Stimulated activated memory B cell treated with anti-CD40 and anti-IgM and Interleukin-4, amounts not matched to agents 10 μg/mL and 1 μg/mL and 100 μg/mL, for 72 hours (primary cell): Measurements from ENCODE around the gene SEC63.
"Not testable (repeated sequence)": the region's sequence is repeated elsewhere in the genome, so short reads cannot be mapped to it uniquely, and the experiment has no call there.

ENCODE experiments used
- ATAC-seq: fragments of 150-1000 bp; cut with Tn5 transposase; 2 replicates; pipeline ENCODE4 v1.10.0; 2021
- H3K27ac Mint-ChIP-seq: one replicate; pipeline ENCODE4 v1.8.0; 2022; ENCODE audit warnings: mild to moderate bottlenecking, mixed read lengths
- H3K27me3 Mint-ChIP-seq: one replicate; pipeline ENCODE4 v1.8.0; 2022; ENCODE audit warnings: mixed read lengths
- H3K36me3 Mint-ChIP-seq: one replicate; pipeline ENCODE4 v1.8.0; 2022; ENCODE audit warnings: mixed read lengths
- H3K4me1 Mint-ChIP-seq: one replicate; pipeline ENCODE4 v1.8.0; 2022; ENCODE audit warnings: mixed read lengths
- H3K4me3 Mint-ChIP-seq: one replicate; pipeline ENCODE4 v1.8.0; 2022; ENCODE audit warnings: mild to moderate bottlenecking, moderate library complexity, mixed read lengths
- H3K9me3 Mint-ChIP-seq: one replicate; pipeline ENCODE4 v1.8.0; 2022; ENCODE audit warnings: mixed read lengths

Gene SEC63

DNA sequence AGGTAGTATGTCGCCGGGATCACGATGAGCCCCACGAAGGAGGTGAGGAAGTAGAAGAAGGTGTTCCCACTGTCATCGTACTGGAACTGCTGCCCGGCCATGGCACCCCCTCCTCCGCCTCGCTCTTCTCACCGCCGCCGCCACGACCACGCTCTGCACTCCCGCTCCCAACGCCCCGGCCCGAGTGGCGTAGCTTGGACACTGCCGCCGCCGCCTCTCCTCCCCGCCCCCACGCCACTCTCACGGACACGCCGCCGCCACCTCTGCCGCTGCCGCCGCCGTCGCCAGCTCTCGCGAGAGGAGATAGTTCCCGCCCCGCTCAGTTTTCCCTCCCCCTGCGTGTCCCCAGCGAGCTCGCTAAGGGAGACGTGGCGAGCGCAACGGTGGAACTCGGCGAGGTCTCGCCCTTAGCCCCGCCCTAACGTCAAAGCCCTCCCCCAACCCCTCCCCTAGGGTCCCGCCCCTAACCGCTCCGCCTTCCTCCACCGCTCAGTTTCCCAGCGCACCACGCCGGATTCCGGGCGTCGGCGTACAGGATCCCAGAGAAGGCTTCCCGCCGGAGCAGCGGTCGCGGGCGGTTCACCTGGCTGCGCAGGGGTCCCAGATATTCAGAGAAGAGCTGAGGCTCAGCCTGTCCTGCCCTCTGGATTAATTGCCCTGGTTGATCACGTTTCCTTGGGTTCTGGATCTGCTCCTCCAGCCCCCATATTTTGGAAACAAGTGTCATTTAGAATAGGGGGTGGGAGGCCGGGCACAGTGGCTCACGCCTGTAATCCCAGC lies at the start of gene SEC63:
Gene SEC63 (minus strand): TSS at position 300 of the 780 bp plus-strand sequence. CDS start 199 bp downstream, at position 101.
- ATAC-seq = peak; percentile 99
- peak within 1 kb of the TSS; percentile 97 for H3K27ac Mint-ChIP-seq
- no peaks in the 10 kb centered on the region for H3K9me3 Mint-ChIP-seq
- H3K36me3 Mint-ChIP-seq = no peaks in the 10 kb centered on the region
- H3K4me3 Mint-ChIP-seq = peak within 1 kb of the TSS; percentile 98
- peaks cover 27% of the 10 kb centered on the region for H3K4me1 Mint-ChIP-seq
- H3K27me3 Mint-ChIP-seq = no peaks in the 10 kb centered on the region

DNA sequence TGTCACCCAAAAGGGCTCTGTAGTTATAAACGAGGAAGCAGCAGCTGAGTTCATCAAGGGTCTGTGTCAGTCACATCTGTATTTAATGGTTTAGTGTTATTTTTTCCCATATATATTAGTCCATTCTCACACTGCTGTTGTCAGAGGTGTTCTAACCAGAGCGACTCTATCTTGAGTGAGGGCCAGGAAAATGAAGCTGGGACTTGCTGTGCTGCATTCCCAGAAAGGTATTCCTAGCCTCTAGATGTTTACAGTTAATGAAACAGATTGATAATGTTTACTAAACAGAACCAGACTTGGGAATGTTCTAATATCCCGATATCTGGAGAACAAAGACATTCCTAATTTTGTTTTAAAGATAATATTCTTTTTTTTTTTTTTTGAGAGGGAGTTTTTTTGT lies 48.0 kb upstream of the SEC63 start:
- H3K27me3 Mint-ChIP-seq = no peaks in the 10 kb centered on the region

DNA sequence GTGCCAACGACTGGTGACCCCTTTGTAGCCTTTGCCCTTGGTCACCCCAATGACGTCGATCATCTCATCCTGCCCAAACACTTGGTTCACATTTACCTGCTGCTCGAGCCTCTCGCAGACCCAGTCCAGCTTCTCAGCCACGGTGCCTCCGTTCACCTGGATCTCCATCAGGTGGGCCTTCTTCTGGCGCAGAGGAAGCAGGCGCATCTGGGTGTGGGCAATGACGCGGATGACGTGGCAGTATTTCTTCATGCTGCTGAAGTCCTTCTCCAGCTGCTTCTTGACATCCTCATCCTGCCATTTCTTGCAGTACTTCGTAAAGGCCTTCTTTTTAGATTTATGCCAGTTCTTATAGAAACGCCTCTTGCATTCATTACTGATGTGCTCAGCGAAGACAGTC lies 46.9 kb upstream of the SEC63 start:
- Mint-ChIP-seq H3K27me3 (no peaks in the 10 kb centered on the region), H3K27ac (no peak overlapping the region), H3K4me3 (no peak overlapping the region), H3K36me3 (peaks cover 10% of the 10 kb centered on the region), H3K4me1 (peaks cover 5% of the 10 kb centered on the region), H3K9me3 (peaks cover 9% of the 10 kb centered on the region)
- ATAC-seq = no peak

More for the DNA sequence above, 48.0 kb upstream of the SEC63 start:
- no peak overlapping the region for H3K4me3 Mint-ChIP-seq
- peaks cover 10% of the 10 kb centered on the region for H3K36me3 Mint-ChIP-seq
- no peak for ATAC-seq
- peaks cover 10% of the 10 kb centered on the region for H3K9me3 Mint-ChIP-seq
- H3K4me1 Mint-ChIP-seq = peaks cover 5% of the 10 kb centered on the region
- no peak overlapping the region for H3K27ac Mint-ChIP-seq

DNA sequence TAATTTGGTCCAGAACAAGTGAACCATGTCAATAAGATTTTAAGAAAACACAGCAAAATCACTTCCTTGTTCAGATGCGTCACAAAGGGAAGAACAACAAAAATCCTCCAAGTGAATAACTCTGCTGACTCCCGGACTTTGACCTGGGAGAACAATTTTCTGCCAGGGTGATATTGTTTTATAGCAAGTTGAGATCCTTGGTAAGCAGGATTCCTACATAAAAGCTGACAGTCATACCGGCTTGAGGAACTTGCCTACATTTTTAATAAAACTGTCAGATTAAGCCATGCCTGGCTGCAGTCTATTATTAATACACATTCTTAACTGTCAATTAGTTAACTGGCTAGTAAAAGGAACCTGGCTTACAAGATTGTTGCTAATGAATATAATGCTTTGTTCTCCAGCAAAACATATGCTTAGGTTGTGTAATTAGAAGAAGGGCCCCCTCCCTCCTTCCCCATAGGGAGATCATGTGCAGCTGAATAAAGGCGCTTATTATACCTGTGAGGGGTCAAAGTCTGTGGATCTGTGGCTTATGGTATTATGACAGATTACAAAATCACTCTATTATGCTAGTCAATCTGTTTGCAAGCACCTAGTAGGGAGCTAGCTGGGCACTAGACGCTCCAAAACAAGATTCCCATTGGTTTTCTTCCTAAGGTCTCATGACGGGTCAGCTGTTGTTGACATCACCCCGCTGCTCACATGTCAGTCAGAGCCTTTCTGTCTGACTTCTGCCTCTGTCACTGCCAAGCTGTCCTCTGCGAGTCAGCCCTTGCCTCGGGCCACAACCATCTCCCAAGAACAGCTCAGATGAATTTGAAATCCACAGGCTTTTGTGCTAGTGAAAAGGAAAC lies 44.6 kb upstream of the SEC63 start:
- H3K27me3 Mint-ChIP-seq = no peaks in the 10 kb centered on the region
- no peak overlapping the region for H3K27ac Mint-ChIP-seq
- peaks cover 5% of the 10 kb centered on the region for H3K4me1 Mint-ChIP-seq
- H3K4me3 Mint-ChIP-seq = no peak overlapping the region
- H3K36me3 Mint-ChIP-seq = no peaks in the 10 kb centered on the region
- no peak for ATAC-seq
- H3K9me3 Mint-ChIP-seq = no peaks in the 10 kb centered on the region

DNA sequence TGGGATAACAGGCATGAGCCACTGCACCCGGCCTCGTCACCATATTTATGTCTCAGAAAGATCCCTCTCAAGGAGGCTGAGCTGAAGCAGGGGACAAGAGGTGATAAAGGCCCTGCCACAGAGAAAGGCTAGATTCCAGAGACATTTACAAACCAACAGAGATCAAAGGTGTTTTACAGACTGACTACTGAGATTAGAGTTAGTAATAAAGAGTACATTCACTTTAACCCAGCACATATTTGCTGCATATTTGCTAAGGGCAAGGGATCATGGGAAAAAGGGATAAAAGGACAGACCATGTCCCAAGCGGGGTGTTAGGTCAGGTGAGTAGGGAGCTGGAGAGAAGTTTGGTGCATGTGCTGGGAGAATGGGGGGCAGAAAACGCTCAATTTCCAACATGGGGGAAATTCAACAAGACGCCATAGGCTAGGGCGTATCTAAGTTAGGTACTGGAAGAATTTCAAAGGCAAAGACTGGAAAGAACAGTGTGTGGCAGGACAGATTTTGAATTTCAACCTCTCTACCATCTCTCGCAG lies 43.8 kb upstream of the SEC63 start:
- Mint-ChIP-seq H3K4me3 (no peak overlapping the region), H3K9me3 (no peaks in the 10 kb centered on the region), H3K27me3 (no peaks in the 10 kb centered on the region), H3K36me3 (no peaks in the 10 kb centered on the region), H3K4me1 (peaks cover 5% of the 10 kb centered on the region), H3K27ac (no peak overlapping the region)
- no peak for ATAC-seq

GRCh38 chr6:108000259-108000658 lies 42.3 kb upstream of the SEC63 start:
- H3K27ac Mint-ChIP-seq, H3K36me3 Mint-ChIP-seq, H3K4me1 Mint-ChIP-seq, H3K4me3 Mint-ChIP-seq, ATAC-seq, H3K27me3 Mint-ChIP-seq, H3K9me3 Mint-ChIP-seq: not testable (repeated sequence)

DNA sequence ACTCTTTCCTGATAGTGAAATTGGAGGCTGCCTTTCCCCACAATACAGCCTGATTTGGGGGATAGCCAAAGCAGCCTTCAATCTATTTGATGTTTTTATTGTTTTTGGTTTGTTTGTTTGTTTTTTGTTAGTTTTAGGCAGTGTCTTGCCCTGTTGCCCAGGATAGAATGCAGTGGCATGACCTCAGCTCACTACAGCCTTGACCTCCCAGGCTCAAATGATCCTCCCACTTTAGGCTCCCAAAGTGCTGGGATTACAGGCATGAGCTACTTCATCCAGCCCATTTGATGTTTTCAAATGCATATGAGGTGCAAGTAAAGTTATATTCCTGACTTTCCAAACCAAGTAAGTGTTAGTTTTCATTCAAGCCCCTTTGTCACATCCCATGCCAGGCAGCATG lies 41.3 kb upstream of the SEC63 start:
- H3K4me3 Mint-ChIP-seq = no peak overlapping the region
- H3K36me3 Mint-ChIP-seq = no peaks in the 10 kb centered on the region
- H3K27me3 Mint-ChIP-seq = no peaks in the 10 kb centered on the region
- no peaks in the 10 kb centered on the region for H3K9me3 Mint-ChIP-seq
- ATAC-seq = no peak
- H3K4me1 Mint-ChIP-seq = peaks cover 5% of the 10 kb centered on the region
- no peak overlapping the region for H3K27ac Mint-ChIP-seq

GRCh38 chr6:107991772-107992550 lies 34.0 kb upstream of the SEC63 start:
- H3K4me3 Mint-ChIP-seq = no peak overlapping the region
- H3K4me1 Mint-ChIP-seq = peaks cover 10% of the 10 kb centered on the region
- H3K36me3 Mint-ChIP-seq = no peaks in the 10 kb centered on the region
- no peak overlapping the region for H3K27ac Mint-ChIP-seq
- no peaks in the 10 kb centered on the region for H3K9me3 Mint-ChIP-seq
- H3K27me3 Mint-ChIP-seq = no peaks in the 10 kb centered on the region
- ATAC-seq = no peak

DNA sequence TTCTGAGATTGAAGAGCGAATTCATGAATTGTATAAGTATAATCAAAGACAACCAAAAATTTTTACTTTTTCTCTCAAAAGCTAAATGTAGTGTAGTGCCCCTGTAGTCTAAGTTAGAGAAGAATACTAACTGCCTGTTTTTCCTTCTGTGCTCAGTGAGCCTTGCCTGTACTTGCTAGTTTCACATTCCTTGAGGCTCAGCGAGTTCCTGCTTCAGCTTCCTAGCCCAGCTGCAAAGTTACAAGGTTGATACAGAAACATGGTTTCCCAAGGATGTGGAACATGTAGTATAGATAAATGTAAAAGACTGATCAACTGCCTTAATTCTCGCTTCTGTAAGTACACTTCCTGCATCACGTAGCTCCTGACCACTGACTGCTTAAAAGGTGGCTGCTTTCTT lies 33.1 kb upstream of the SEC63 start:
- H3K36me3 Mint-ChIP-seq = no peaks in the 10 kb centered on the region

DNA sequence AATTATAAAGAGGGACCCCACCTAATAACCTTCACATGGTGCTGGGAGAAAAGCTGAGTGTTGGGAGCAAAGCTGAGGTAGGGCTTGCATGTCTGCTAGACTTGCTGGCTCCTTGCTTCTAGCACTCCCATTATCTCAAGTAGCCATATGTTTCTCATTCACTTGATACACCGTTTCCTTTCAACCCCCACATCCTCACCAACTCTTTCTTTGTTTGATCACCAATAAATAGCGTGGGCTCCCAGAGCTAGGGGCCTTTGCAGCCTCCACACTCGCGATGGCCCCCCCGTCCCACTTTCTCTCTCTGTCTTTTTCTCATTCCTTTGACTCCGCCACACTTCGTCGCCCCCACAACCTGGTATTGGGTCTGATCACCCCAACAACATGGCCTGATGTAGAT lies 32.6 kb upstream of the SEC63 start:
- not testable (repeated sequence) for H3K27me3 Mint-ChIP-seq, H3K4me3 Mint-ChIP-seq, H3K9me3 Mint-ChIP-seq, H3K36me3 Mint-ChIP-seq, H3K27ac Mint-ChIP-seq, ATAC-seq
- peaks cover 10% of the 10 kb centered on the region for H3K4me1 Mint-ChIP-seq

More for the DNA sequence above, 33.1 kb upstream of the SEC63 start:
- Mint-ChIP-seq H3K4me3 (no peak overlapping the region), H3K27ac (no peak overlapping the region), H3K27me3 (no peaks in the 10 kb centered on the region), H3K9me3 (no peaks in the 10 kb centered on the region), H3K4me1 (peaks cover 10% of the 10 kb centered on the region)
- no peak for ATAC-seq

- no peaks in the 10 kb centered on the region for H3K27me3 Mint-ChIP-seq
- no peak for ATAC-seq
- peaks cover 2% of the 10 kb centered on the region for H3K9me3 Mint-ChIP-seq
Observed at GRCh38 chr6:107989166-107990094, 31.4 kb upstream of the SEC63 start.

GRCh38 chr6:107988570-107988969 lies 30.6 kb upstream of the SEC63 start:
- ATAC-seq = no peak
- H3K4me3 Mint-ChIP-seq = no peak overlapping the region
- peaks cover 2% of the 10 kb centered on the region for H3K27me3 Mint-ChIP-seq
- no peak overlapping the region for H3K27ac Mint-ChIP-seq
- H3K9me3 Mint-ChIP-seq = peaks cover 5% of the 10 kb centered on the region
- no peaks in the 10 kb centered on the region for H3K36me3 Mint-ChIP-seq
- peaks cover 10% of the 10 kb centered on the region for H3K4me1 Mint-ChIP-seq

More at GRCh38 chr6:107989166-107990094, 31.4 kb upstream of the SEC63 start:
- H3K36me3 Mint-ChIP-seq = no peaks in the 10 kb centered on the region
- no peak overlapping the region for H3K27ac Mint-ChIP-seq
- H3K4me3 Mint-ChIP-seq = no peak overlapping the region
- peaks cover 10% of the 10 kb centered on the region for H3K4me1 Mint-ChIP-seq

DNA sequence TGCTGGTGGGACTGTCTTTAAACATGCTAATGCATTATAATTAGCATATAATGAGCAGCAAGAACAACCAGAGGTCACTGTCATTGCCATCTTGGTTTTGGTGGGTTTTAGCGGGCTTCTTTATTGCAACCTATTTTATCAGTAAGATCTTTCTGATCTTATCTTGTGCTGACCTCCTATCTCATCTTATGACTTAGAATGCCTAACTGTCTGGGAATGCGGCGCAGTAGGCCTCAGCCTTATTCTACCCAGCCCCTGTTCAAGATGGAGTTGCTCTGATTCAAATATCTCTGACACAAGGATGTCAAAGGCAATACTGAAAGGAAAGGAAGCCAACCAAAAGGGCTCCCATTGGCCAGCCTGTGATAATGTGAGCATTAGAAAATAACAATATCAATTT lies 29.8 kb upstream of the SEC63 start:
- Mint-ChIP-seq H3K4me3 (no peak overlapping the region), H3K36me3 (no peaks in the 10 kb centered on the region), H3K4me1 (peaks cover 10% of the 10 kb centered on the region), H3K27ac (no peak overlapping the region), H3K9me3 (peaks cover 5% of the 10 kb centered on the region), H3K27me3 (peaks cover 10% of the 10 kb centered on the region)
- ATAC-seq = no peak

GRCh38 chr6:107985701-107986100 lies 27.7 kb upstream of the SEC63 start:
- no peak for ATAC-seq

More at GRCh38 chr6:107985701-107986100, 27.7 kb upstream of the SEC63 start:
- peaks cover 5% of the 10 kb centered on the region for H3K9me3 Mint-ChIP-seq
- H3K4me1 Mint-ChIP-seq = no peaks in the 10 kb centered on the region
- no peak overlapping the region for H3K27ac Mint-ChIP-seq
- peaks cover 13% of the 10 kb centered on the region for H3K27me3 Mint-ChIP-seq
- no peaks in the 10 kb centered on the region for H3K36me3 Mint-ChIP-seq
- H3K4me3 Mint-ChIP-seq = no peak overlapping the region
